Right lobe of liver (tissue), 6 donors: ENCODE data around the gene NAPA. TPM values are rescaled to one million over a fixed set of nuclear protein-coding genes. Genes with fewer than 3 reads are reported as not detected.

Experiments used
- ATAC-seq, 4 donors: fragments of 200-7000 bp; cut with Tn5 transposase; one replicate each; pipeline ENCODE4 v1.9.1; 2020; ENCODE audit warnings: mild to moderate bottlenecking in 4 of 4, moderate library complexity in 4 of 4
- DNase-seq, 3 donors: peaks; one replicate each; pipeline ENCODE4 v3.0.0-alpha.2; 2020
- H3K27ac ChIP-seq, 3 donors: fragments of 200-600 bp; one replicate each; pipeline ENCODE4 v1.8.0; 2022
- H3K27me3 ChIP-seq, 2 donors: fragments of 200-600 bp; one replicate each; pipeline ENCODE4 v1.8.0; 2022
- H3K36me3 ChIP-seq, 4 donors: fragments of 200-600 bp; sonication (generic) in 1 of 4; one replicate each; pipeline versions ENCODE4 v1.5.1 to v1.8.0; 2017 to 2022; ENCODE audit warnings: control low read depth in 1 of 4
- H3K4me1 ChIP-seq, 4 donors: fragments of 200-600 bp; sonication (generic) in 1 of 4; one replicate each; pipeline versions ENCODE4 v1.5.1 to v1.8.0; 2017 to 2022; ENCODE audit warnings: control low read depth in 1 of 4
- H3K4me3 ChIP-seq, 3 donors: fragments of 200-600 bp; one replicate each; pipeline ENCODE4 v1.8.0; 2022
- H3K9me3 ChIP-seq, 4 donors: fragments of 200-600 bp; sonication (generic) in 1 of 4; one replicate each; pipeline versions ENCODE4 v1.5.1 to v1.8.0; 2017 to 2022; ENCODE audit warnings: control low read depth in 1 of 4
- POLR2A ChIP-seq: fragments of 450-650 bp; IDR thresholded peaks from one replicate; pipeline ENCODE4 v1.6.1; 2017; ENCODE audit warnings: antibody characterized with exemption, mild to moderate bottlenecking
- WGBS: methylation state at CpG from one replicate; pipeline ENCODE4 v1.1.6; 2018; ENCODE audit warnings: low coverage, low lambda C conversion rate; ENCODE audit not compliant: insufficient coverage; ENCODE audit errors: missing lambda C conversion rate; 5-methylcytosine and 5-hydroxymethylcytosine counted together
- intact Hi-C, 2 donors: fragments of 100-400 bp; cut with DNase I; formaldehyde crosslinking; loops; one replicate each; pipeline versions ENCODE4 v1.11.2 to v1.14.1; 2022
- total RNA-seq, 6 experiments: library from RNA; depleted of rRNA in 2 of 6; stranded (reverse); fragments of >200 nt in 2 of 6; fragmentation: NEBNext Ultra II Directional in 3 of 6; extraction: Animal tissue kit (Norgen Biotek cat#: 25700) in 3 of 6; gene quantifications; one replicate each; pipeline versions ENCODE4 v1.1.0 to v1.2.4, GENCODE V29; 2016 to 2023
- TF ChIP-seq, protein P1 (sequence below), 4 donors: fragments of 200-600 bp in 3 of 4; fragments of 450-650 bp in 1 of 4; IDR thresholded peaks; one replicate each; pipeline versions ENCODE4 v1.5.1 to v1.8.0; 2016 to 2022; ENCODE audit warnings: antibody characterized with exemption in 4 of 4, mild to moderate bottlenecking in 2 of 4
- donor health status: DM: no; HTN: yes; CAD: no.
- donor health status: DM: no; HTN: no; CAD: no.
- donor health status: DM: no; HTN: no; CAD: no.
- donor health status: DM: no; HTN: yes; CAD: no.
- donor health status: DM: no; HTN: yes; CAD: no.

Gene NAPA
- total RNA-seq, 6 experiments from 2014 or later, result 83.0 to 179 (median 96.0) TPM

DNA sequence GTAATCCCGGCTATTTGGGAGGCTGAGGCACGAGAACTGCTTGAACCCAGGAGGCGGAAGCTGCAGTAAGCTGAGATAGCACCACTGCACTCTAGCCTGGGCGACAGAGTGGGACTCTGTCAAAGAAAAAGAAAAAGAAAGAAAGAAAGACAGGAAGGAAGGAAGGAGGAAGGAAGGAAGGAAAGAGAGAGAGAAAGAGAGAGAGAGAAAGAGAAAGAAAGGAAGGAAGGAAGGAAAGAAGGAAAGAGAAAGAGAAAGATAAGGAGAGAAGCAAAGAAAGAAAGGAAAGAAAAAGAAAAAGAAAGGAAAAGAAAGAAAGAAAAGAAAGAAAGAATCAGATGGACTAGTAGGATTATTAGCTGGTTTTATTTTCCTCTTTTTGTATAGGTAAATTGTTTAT lies 35.3 kb upstream of the NAPA start:
- H3K9me3 ChIP-seq, result no peaks in the 10 kb centered on the region
- H3K4me1 ChIP-seq, result peaks cover 0 to 4% (median 0%) of the 10 kb centered on the region in 4 donors
- 75% methylated on average over 4 of the region's 4 CpGs for WGBS
- no peak for DNase-seq
- H3K27ac ChIP-seq, result no peak overlapping the region
- TF ChIP-seq POLR2A, result no peak
- TF ChIP-seq, protein P1, sequence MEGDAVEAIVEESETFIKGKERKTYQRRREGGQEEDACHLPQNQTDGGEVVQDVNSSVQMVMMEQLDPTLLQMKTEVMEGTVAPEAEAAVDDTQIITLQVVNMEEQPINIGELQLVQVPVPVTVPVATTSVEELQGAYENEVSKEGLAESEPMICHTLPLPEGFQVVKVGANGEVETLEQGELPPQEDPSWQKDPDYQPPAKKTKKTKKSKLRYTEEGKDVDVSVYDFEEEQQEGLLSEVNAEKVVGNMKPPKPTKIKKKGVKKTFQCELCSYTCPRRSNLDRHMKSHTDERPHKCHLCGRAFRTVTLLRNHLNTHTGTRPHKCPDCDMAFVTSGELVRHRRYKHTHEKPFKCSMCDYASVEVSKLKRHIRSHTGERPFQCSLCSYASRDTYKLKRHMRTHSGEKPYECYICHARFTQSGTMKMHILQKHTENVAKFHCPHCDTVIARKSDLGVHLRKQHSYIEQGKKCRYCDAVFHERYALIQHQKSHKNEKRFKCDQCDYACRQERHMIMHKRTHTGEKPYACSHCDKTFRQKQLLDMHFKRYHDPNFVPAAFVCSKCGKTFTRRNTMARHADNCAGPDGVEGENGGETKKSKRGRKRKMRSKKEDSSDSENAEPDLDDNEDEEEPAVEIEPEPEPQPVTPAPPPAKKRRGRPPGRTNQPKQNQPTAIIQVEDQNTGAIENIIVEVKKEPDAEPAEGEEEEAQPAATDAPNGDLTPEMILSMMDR (IDR thresholded peaks at IDR 0.05), result no peak
- H3K27me3 ChIP-seq, result peaks cover 0 to 5% of the 10 kb centered on the region in 2 donors
- no peaks in the 10 kb centered on the region for H3K36me3 ChIP-seq
- H3K4me3 ChIP-seq, result no peak overlapping the region
- ATAC-seq, result no peak
- intact Hi-C loops, result no loop called here

DNA sequence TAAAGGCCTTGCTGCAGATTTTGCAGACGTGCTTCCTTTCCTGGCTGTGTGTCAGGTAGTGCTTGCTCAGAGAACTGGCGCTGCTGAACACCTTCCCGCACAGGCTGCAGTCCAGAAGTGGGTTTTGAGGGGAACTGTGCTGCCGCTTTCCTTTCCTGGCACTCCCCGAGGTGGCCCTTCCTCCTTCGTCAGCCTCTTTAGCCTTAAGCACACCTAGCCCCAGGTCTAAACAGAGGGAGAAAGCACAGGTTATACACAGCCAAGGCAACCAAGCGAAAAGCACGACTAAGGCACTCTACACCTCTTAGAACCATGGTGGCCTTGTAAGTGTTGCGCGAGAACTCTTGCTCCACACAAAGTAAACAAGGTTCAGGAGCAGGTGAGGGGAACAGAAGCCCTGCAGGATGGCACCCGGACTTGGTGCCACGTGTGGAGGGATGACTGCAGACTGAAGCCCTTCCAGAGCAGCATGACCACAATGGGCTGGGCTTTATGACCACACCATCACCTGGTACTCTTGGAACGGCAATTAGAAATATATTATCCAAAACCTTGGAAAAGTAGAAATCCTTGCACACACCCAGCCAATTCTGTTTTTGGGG lies 34.5 kb upstream of the NAPA start:
- Histone ChIP-seq H3K36me3 (no peaks in the 10 kb centered on the region), H3K27ac (no peak overlapping the region), H3K4me1 (peaks cover 0 to 7% (median 0%) of the 10 kb centered on the region in 4 donors), H3K27me3 (peaks cover 0 to 6% of the 10 kb centered on the region in 2 donors), H3K4me3 (no peak overlapping the region), H3K9me3 (no peaks in the 10 kb centered on the region)
- TF ChIP-seq, protein P1 (IDR thresholded peaks at IDR 0.05), result no peak
- TF ChIP-seq POLR2A, result no peak
- 59% methylated on average over 6 of the region's 13 CpGs for WGBS
- no peak for DNase-seq
- intact Hi-C loops, result no loop called here
- no peak for ATAC-seq

DNA sequence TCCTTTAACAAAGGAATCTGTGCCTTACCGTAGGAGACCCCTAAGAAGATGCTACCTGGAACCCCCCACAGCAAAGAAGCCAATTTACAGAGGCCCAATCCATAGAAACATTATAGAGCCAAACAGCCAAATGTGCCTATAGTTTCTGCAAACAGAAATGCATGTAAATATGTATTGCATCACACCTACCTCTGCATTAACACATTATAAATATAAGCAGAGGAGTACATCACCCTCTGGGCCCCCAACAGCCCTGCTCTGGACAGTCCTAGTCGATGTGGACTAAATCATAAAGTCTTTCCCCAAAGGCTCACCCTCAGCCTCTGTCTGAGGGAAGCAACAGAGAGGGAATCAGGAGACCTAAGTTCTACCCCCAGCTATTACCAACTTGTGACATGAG lies 32.3 kb upstream of the NAPA start:
- 86% methylated on average over 2 of the region's 2 CpGs for WGBS
- H3K36me3 ChIP-seq, result no peaks in the 10 kb centered on the region
- H3K9me3 ChIP-seq, result no peaks in the 10 kb centered on the region
- no peak for TF ChIP-seq POLR2A
- TF ChIP-seq, protein P1 (IDR thresholded peaks at IDR 0.05), result no peak
- no peak overlapping the region for H3K4me3 ChIP-seq
- no peak for ATAC-seq
- intact Hi-C loops, result no loop called here
- no peak overlapping the region for H3K27ac ChIP-seq
- no peak for DNase-seq
- peaks cover 0 to 6% of the 10 kb centered on the region in 2 donors for H3K27me3 ChIP-seq
- H3K4me1 ChIP-seq, result peaks cover 0 to 7% (median 0%) of the 10 kb centered on the region in 4 donors

DNA sequence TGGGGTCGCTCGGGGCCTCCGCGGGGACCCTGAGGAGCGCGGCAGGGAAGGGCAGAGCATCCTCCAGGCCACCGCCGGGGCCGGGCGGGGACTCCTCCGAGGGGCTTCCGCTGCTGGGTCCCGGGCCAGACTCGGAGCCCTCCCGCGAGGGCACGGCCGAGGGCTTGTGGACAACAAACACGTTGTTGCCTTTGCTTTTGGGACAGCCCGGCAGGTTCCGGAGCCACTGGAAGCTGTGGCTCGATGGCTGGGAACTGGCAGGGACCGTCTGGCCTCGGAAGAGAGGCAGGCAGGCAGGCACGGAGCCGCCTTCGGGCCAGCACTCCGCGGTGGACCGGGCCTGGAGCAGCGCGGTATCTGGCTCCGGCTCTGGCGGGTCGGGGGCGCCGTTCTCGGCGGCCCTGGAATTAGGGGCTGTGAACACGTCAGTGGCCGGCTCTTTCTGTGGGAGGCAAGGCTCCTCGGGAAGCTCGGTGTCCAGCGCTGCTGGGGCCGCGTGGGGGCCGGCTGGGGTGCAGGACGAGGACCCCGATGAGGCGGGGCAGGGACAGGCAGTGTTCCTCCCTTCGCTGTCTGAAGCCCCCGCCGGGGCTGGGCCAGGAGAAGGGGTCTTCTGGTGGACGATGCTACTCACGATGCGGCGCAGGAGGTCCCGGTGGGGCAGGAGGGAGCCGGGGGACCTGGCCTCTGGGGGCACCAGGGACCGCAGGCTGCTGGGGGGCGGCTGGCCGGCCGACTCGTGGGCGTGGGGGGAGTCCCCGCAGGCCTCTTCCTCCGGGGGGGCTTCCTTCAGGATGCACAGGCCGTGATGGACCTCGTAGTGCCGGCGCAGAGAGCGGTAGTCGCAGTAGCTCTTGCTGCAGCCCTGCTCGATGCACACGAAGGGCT lies 30.4 kb upstream of the NAPA start:
- H3K27me3 ChIP-seq, result peaks cover 0 to 6% of the 10 kb centered on the region in 2 donors
- peak; percentile 24 to 50 (median 46) for ATAC-seq
- no peaks in the 10 kb centered on the region for H3K36me3 ChIP-seq
- H3K4me1 ChIP-seq, result peaks cover 0 to 7% (median 0%) of the 10 kb centered on the region in 4 donors
- H3K4me3 ChIP-seq, result peak overlapping the region in 1 of 3 donors; percentile 10
- H3K27ac ChIP-seq, result no peak overlapping the region
- H3K9me3 ChIP-seq, result no peaks in the 10 kb centered on the region
- intact Hi-C loops, result no loop called here
- no peak for DNase-seq
- WGBS, result 48% methylated on average over 4 of the region's 75 CpGs
- TF ChIP-seq, protein P1 (IDR thresholded peaks at IDR 0.05), result no peak
- no peak for TF ChIP-seq POLR2A
